Measurements from ENCODE around the gene CCR7. TPM values are rescaled to one million over a fixed set of nuclear protein-coding genes. Genes with fewer than 3 reads are reported as not detected.

Gene CCR7
- total RNA-seq, 2 donors from 2014 or later = 0.28 TPM; not detected in 1

DNA sequence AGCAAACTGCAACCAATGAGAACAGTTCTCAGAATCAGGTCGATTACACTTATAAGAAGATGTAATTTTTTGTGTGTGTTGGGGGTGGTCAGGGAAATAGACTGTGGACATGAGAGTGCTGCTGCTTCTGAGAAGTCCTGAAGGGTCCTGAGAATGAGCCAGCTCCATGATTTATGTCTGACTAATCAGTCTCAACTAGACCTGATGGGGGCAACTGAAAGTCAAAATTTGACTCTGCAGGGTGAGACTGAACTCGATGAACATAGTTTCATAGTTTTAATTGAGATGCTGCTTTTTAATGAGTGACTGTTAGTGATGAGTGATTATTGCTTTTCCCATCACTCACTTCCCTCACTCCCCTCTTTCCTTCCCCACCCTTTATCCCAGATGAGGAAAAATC is 45.1 kb upstream of the CCR7 start:
- no peak for DNase-seq (ENCODE audit: low spot score)
- no peaks in the 10 kb centered on the region for H3K9me3 ChIP-seq
- H3K27ac ChIP-seq = no peak overlapping the region
- no peaks in the 10 kb centered on the region for H3K27me3 ChIP-seq
- no peaks in the 10 kb centered on the region for H3K4me1 ChIP-seq
- no peaks in the 10 kb centered on the region for H3K36me3 ChIP-seq
- TF ChIP-seq, protein P1, sequence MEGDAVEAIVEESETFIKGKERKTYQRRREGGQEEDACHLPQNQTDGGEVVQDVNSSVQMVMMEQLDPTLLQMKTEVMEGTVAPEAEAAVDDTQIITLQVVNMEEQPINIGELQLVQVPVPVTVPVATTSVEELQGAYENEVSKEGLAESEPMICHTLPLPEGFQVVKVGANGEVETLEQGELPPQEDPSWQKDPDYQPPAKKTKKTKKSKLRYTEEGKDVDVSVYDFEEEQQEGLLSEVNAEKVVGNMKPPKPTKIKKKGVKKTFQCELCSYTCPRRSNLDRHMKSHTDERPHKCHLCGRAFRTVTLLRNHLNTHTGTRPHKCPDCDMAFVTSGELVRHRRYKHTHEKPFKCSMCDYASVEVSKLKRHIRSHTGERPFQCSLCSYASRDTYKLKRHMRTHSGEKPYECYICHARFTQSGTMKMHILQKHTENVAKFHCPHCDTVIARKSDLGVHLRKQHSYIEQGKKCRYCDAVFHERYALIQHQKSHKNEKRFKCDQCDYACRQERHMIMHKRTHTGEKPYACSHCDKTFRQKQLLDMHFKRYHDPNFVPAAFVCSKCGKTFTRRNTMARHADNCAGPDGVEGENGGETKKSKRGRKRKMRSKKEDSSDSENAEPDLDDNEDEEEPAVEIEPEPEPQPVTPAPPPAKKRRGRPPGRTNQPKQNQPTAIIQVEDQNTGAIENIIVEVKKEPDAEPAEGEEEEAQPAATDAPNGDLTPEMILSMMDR (IDR thresholded peaks at IDR 0.05) = no peak
- H3K4me3 ChIP-seq = no peak overlapping the region

DNA sequence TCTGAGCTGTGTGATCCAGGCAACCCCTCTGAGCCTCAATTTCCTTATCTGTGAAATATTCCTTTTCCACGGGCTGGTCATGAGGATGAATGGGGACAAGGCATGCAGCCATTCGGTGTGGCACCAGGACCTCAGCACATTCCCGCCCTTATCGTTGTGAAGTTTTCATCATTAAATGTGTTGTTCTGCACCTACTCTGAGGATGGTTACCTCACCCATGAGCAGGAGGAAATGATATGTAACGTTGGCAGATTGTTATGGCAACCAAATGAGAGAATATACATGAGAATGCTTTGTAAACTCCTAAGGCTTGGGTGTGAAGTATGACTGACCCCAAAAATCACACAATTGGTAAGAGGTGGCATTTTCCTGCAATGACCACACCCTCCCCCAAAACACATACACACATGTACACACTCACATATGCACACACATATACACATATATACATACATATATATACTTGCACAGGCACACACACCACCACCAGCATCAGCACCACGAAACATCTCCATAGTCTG is 42.8 kb upstream of the CCR7 start:
- no peak overlapping the region for H3K27ac ChIP-seq

DNA sequence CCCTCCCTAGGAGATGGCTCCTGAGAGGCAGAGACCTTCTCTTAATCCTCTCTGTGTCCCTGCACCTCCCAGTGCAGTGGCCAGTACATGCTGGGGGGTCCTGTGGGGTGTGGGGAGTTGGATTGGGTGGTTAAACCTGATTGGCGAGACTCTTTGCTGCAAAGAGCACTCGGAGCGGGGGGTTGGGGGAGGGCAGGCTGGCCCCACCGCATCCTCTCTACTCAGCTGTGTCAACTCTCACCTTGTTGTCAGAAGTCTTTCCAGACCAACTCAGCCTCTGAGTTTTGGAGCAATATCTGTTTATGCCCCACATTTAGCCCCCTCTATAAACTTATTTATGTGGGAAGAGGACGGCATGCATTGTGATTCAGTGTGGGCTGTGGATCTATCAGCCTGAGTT is 42.4 kb upstream of the CCR7 start:
- TF ChIP-seq, protein P1 (IDR thresholded peaks at IDR 0.05) = no peak
- Histone ChIP-seq H3K4me3 (no peak overlapping the region), H3K27me3 (no peaks in the 10 kb centered on the region), H3K27ac (no peak overlapping the region), H3K36me3 (no peaks in the 10 kb centered on the region), H3K4me1 (no peaks in the 10 kb centered on the region), H3K9me3 (no peaks in the 10 kb centered on the region)
- no peak for DNase-seq (ENCODE audit: low spot score)

More for the DNA sequence above, 42.8 kb upstream of the CCR7 start:
- Histone ChIP-seq H3K36me3 (no peaks in the 10 kb centered on the region), H3K9me3 (no peaks in the 10 kb centered on the region), H3K27me3 (no peaks in the 10 kb centered on the region), H3K4me3 (no peak overlapping the region), H3K4me1 (no peaks in the 10 kb centered on the region)
- DNase-seq (ENCODE audit: low spot score) = no peak
- TF ChIP-seq, protein P1 (IDR thresholded peaks at IDR 0.05) = no peak

DNA sequence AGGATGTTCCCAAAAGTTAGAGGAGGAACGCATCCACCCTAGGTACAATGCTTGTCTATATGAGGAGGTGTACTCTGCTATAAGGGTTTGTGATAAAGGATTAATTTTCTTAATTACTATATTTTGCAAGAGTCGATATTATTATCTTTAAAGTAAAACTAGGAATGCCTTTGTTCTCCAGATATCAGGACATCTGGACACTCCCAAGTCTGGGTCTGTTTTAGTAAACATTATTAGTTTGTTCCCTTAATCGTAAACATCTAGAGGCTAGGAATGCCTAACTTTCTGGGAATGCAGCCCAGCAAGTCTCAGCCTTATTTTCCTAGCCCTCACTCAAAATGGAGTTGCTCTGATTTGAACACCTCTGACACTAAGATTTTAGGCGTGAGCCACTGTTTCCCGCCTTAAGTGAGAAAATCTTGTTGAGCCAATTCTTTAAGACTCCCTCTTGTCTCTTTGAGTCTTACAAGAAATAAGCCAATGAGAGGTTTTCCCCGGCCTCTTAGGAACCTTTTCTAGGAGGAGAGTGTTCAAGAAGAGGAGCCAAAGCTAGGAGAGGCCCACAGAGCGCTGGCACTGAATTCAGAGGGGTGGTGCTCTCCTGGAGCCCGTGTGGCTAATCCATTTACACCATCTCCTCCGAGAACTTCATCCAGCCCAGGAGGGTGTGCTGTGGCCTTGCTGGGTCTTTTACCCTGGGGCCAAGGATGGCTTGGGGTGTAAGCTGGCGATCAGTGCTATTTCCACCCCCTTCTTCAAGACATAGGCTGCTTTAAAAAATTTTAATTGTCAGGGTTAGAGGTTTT is 41.5 kb upstream of the CCR7 start:
- no peaks in the 10 kb centered on the region for H3K4me1 ChIP-seq
- H3K9me3 ChIP-seq = no peaks in the 10 kb centered on the region
- no peak overlapping the region for H3K27ac ChIP-seq
- no peaks in the 10 kb centered on the region for H3K36me3 ChIP-seq
- no peak overlapping the region for H3K4me3 ChIP-seq
- TF ChIP-seq, protein P1 (IDR thresholded peaks at IDR 0.05) = no peak
- H3K27me3 ChIP-seq = no peaks in the 10 kb centered on the region
- no peak for DNase-seq (ENCODE audit: low spot score)

DNA sequence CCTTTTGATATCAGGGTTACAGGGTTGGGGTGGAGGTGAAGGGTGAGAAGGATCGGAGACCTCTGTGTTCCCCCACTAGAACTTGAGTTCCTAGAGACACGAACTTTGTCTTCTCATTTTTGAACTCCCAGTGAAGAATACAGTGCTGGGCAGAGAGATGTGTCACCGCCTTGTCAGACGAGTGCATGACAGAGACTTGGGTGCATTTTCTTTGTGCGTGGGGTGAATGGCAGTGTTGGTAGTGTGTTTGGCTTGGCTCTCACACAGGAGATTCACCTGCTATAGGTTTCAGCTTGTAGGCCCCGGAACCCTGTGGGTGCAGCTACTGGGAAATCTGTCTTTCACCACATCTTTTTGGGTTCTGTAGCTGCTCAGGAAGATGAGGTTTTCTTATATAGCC is 40.0 kb upstream of the CCR7 start:
- Histone ChIP-seq H3K27me3 (no peaks in the 10 kb centered on the region), H3K9me3 (no peaks in the 10 kb centered on the region), H3K4me1 (no peaks in the 10 kb centered on the region), H3K4me3 (no peak overlapping the region), H3K36me3 (no peaks in the 10 kb centered on the region), H3K27ac (no peak overlapping the region)
- no peak for DNase-seq (ENCODE audit: low spot score)
- TF ChIP-seq, protein P1 (IDR thresholded peaks at IDR 0.05) = no peak

Data from right atrium auricular region (tissue), 2 donors.